Ascending aorta (tissue), 2 donors: ENCODE measurements around the gene PSMA2. TPM values are rescaled to one million over a fixed set of nuclear protein-coding genes. Genes with fewer than 3 reads are reported as not detected.
A peak's percentile ranks its signal among the peaks of the same experiment; 100 is the strongest.

ENCODE experiments used
- DNase-seq, 2 donors: peaks; one replicate each; pipeline ENCODE4 v3.0.0-alpha.2; 2019; ENCODE audit warnings: low spot score in 2 of 2
- H3K27ac ChIP-seq, 2 donors: fragments of 200-600 bp; sonication (generic); one replicate each; pipeline ENCODE4 v1.5.1; 2016 to 2017; ENCODE audit warnings: mild to moderate bottlenecking in 1 of 2
- H3K27me3 ChIP-seq: fragments of 200-600 bp; sonication (generic); one replicate; pipeline ENCODE4 v1.5.1; 2017
- H3K36me3 ChIP-seq, 2 donors: fragments of 200-600 bp; sonication (generic); one replicate each; pipeline ENCODE4 v1.5.1; 2016
- H3K4me1 ChIP-seq, 2 donors: fragments of 200-600 bp; sonication (generic); one replicate each; pipeline ENCODE4 v1.5.1; 2016 to 2017; ENCODE audit warnings: mild to moderate bottlenecking in 1 of 2
- H3K4me3 ChIP-seq, 2 donors: fragments of 200-600 bp; sonication (generic); one replicate each; pipeline ENCODE4 v1.5.1; 2016 to 2017; ENCODE audit warnings: mild to moderate bottlenecking in 1 of 2
- H3K9me3 ChIP-seq, 2 donors: fragments of 200-600 bp; sonication (generic); one replicate each; pipeline ENCODE4 v1.5.1; 2016
- intact Hi-C: fragments of 100-400 bp; cut with DNase I; formaldehyde crosslinking; loops from one replicate; pipeline ENCODE4 v1.15.1; 2023
- total RNA-seq: library from RNA; depleted of rRNA; stranded (reverse); fragments of >200 nt; gene quantifications from one replicate; pipeline ENCODE4 v1.1.0, GENCODE V29; 2016
- TF ChIP-seq, protein P1 (sequence below), 3 experiments: fragments of 200-600 bp in 2 of 3; fragments of 450-650 bp in 1 of 3; sonication (generic) in 2 of 3; IDR thresholded peaks; one replicate each; pipeline ENCODE4 v1.5.1; 2016 to 2019; ENCODE audit warnings: antibody characterized with exemption in 3 of 3, mild to moderate bottlenecking in 1 of 3, moderate library complexity in 1 of 3

PSMA2 gene
- total RNA-seq, 1 donor from 2014 or later, result 61.4 TPM

GRCh38 chr7:42939457-42940240, 7.7 kb upstream of the PSMA2 start:
- H3K27me3 ChIP-seq, result no peaks in the 10 kb centered on the region
- DNase-seq, result no peak
- intact Hi-C loops, result loop anchor here (10.0 kb wide), 2 partner anchors 645 to 785 kb away; partner anchors contain the start of genes COA1 and STK17A
- no peaks in the 10 kb centered on the region for H3K9me3 ChIP-seq
- H3K4me3 ChIP-seq, result no peak overlapping the region
- H3K4me1 ChIP-seq, result no peaks in the 10 kb centered on the region
- TF ChIP-seq, protein P1, sequence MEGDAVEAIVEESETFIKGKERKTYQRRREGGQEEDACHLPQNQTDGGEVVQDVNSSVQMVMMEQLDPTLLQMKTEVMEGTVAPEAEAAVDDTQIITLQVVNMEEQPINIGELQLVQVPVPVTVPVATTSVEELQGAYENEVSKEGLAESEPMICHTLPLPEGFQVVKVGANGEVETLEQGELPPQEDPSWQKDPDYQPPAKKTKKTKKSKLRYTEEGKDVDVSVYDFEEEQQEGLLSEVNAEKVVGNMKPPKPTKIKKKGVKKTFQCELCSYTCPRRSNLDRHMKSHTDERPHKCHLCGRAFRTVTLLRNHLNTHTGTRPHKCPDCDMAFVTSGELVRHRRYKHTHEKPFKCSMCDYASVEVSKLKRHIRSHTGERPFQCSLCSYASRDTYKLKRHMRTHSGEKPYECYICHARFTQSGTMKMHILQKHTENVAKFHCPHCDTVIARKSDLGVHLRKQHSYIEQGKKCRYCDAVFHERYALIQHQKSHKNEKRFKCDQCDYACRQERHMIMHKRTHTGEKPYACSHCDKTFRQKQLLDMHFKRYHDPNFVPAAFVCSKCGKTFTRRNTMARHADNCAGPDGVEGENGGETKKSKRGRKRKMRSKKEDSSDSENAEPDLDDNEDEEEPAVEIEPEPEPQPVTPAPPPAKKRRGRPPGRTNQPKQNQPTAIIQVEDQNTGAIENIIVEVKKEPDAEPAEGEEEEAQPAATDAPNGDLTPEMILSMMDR (IDR thresholded peaks at IDR 0.05), result no peak
- H3K36me3 ChIP-seq, result peaks cover 27 to 47% of the 10 kb centered on the region in 2 donors
- no peak overlapping the region for H3K27ac ChIP-seq

GRCh38 chr7:42935861-42936260, 3.9 kb upstream of the PSMA2 start:
- peaks cover 27 to 47% of the 10 kb centered on the region in 2 donors for H3K36me3 ChIP-seq
- no peak overlapping the region for H3K4me3 ChIP-seq
- intact Hi-C loops, result loop anchor here (10.0 kb wide), 2 partner anchors 649 to 789 kb away; partner anchors contain the start of genes COA1 and STK17A
- no peak for DNase-seq
- H3K27ac ChIP-seq, result no peak overlapping the region
- TF ChIP-seq, protein P1 (IDR thresholded peaks at IDR 0.05), result no peak
- H3K4me1 ChIP-seq, result peaks cover 4 to 8% of the 10 kb centered on the region in 2 donors
- H3K9me3 ChIP-seq, result no peaks in the 10 kb centered on the region
- no peaks in the 10 kb centered on the region for H3K27me3 ChIP-seq

DNA sequence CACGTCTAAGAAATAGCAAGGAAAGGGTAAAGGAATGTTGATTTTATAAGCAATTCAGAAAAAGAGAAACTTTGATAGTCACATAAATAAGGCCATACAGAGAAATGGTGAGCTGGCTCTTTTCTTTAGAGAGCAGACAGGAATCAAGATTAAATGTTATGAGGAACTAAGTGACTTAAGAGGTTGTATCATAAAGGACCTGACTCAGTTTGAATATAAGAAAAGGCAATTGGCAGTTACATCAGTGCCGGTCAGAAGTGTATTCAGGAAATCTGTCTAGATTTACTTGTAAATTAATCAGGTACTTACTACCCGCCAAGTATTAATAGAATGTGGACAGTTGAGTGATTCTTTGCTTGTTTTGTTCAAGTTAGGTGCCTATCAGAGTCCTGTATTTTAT, 2.3 kb upstream of the PSMA2 start:
- H3K27me3 ChIP-seq, result no peaks in the 10 kb centered on the region
- H3K27ac ChIP-seq, result no peak overlapping the region
- peaks cover 24 to 36% of the 10 kb centered on the region in 2 donors for H3K36me3 ChIP-seq
- TF ChIP-seq, protein P1 (IDR thresholded peaks at IDR 0.05), result no peak
- intact Hi-C loops, result loop anchor here (5.0 to 10.0 kb wide), 3 partner anchors 178 to 791 kb away; partner anchors contain the start of genes COA1, HECW1 and STK17A
- peak overlapping the region in 1 of 2 donors; percentile 89 for H3K4me3 ChIP-seq
- peaks cover 4 to 22% of the 10 kb centered on the region in 2 donors for H3K4me1 ChIP-seq
- no peak for DNase-seq
- no peaks in the 10 kb centered on the region for H3K9me3 ChIP-seq

DNA sequence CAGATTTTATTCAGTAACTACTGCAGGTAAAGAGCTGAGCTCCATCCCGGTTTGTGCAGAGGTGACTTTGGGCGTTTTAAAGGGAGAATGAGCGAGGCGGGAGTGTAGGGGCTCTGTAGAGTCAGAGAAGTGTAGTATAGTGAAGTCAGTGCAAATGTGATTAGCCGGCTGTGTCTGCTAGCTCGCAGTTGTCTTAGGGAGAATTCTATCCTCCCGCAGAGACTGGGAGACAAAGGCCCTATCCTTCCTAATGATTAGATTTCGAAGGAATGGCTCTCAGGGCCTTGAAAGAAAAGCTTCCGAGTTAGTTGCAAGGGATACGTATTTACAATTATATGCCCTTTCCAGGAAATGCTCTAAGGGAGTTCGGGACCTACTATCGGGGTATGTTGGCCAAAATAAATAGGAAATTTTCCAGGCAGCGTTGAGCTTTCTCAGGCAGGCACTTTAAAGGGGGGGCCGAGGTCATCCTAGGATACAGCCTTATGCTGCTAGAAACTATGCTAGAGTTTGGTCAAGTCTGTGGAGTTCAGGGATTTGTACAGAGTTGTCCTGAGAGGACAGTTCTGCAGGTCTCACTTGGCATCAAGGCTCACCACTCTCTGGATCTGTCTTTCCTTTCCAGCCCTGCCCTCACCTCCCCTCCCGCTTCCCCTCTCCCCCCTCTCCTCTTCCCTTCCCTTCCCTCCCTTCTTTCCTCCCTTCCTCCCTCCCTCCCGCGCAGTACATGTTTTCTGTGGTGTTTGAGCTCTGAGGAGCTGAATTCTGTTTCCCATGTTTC, 1.0 kb upstream of the PSMA2 start:
- DNase-seq, result no peak
- Histone ChIP-seq H3K27me3 (no peaks in the 10 kb centered on the region), H3K36me3 (peaks cover 16 to 25% of the 10 kb centered on the region in 2 donors), H3K4me1 (peaks cover 4 to 25% of the 10 kb centered on the region in 2 donors), H3K4me3 (peak overlapping the region; percentile 89 to 94), H3K27ac (peak overlapping the region; percentile 58 to 87), H3K9me3 (no peaks in the 10 kb centered on the region)
- TF ChIP-seq, protein P1 (IDR thresholded peaks at IDR 0.05), result no peak
- intact Hi-C loops, result loop anchor here (1.0 to 10.0 kb wide), 5 partner anchors 21 to 792 kb away; partner anchors contain the start of genes C7orf25, COA1, HECW1 and STK17A

DNA sequence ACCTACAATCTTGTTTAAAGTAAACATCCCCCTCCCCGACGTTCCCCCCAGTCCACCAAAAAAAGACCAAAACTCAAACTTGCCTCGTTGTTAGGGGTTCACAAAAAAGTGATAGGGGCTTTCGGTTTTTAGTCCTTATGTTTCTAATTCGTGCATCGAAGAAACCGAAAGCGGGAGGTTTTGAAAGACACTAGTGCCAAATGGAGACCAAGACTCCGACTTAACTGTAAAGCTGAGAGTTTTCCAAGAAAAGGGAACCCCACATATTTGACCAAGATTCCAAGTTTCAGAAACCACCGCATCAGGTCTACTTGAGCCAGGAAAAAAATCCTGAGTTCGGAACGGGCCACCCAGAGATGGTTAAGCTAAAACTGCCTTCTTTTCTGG, 534 bp downstream of the PSMA2 start:
- intact Hi-C loops, result loop anchor here (5.0 to 10.0 kb wide), 3 partner anchors 181 to 793 kb away; partner anchors contain the start of genes COA1, HECW1 and STK17A
- Histone ChIP-seq H3K4me1 (peaks cover 4 to 25% of the 10 kb centered on the region in 2 donors), H3K9me3 (no peaks in the 10 kb centered on the region), H3K27me3 (no peaks in the 10 kb centered on the region), H3K36me3 (peaks cover 16 to 19% of the 10 kb centered on the region in 2 donors), H3K27ac (peak overlapping the region; percentile 62 to 78), H3K4me3 (peak overlapping the region; percentile 89 to 94)
- TF ChIP-seq, protein P1 (IDR thresholded peaks at IDR 0.05), result no peak
- no peak for DNase-seq
